Bone marrow (tissue), 2 donors: ENCODE measurements around the gene KLHDC1.

Source experiments
- DNase-seq, 2 donors: peaks; one replicate each; lab custom pipeline; 2025; lab: John Stamatoyannopoulos, UW

Gene KLHDC1

DNA sequence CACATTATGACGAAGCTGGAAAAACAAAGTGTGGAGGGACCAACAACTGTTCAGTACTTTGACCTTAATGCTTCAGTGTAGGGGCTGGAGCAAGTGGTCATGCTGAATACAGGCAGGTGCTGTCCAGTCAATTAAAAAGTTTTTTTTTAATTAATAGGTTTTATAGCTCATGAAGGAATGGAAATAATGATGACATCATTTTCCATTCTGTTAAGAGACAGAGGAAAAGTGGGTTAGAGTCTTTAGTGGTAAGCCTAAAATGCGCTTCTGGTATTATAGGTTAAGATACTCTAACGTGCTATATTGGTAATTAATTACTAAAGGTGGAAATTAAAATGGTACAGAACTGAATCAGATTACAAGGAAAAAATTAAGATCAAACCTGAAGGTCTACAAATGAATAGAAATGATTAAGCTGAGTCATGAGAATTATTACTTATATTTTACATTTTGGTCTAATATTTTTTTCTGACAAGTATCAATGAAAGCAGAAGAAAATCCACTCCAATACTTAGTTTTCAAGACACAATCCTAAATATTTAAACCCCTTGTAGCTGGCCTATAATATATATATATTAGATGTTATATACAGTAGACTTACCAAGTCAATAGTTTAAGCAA lies 90.6 kb downstream of the KLHDC1 start:
- DNase-seq, result no peak

DNA sequence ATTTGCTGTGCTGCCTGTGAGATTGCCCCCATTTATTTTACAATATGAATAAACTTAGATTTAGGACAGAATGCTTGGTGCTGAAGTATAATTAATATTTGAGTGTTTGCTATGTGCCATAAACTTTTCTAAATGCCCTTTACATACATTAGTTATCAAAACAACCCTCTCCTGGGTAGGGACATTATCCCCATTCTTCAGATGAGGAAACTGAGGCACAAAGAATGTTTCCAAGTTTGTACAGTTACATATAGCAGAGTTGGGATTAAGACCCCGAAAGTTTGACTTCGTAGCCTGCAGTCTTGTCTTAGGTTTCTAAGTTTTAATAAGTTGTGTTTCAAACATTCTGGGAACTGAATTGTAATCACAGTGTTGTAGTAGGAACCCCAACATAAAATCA lies 93.4 kb downstream of the KLHDC1 start:
- DNase-seq, result no peak

DNA sequence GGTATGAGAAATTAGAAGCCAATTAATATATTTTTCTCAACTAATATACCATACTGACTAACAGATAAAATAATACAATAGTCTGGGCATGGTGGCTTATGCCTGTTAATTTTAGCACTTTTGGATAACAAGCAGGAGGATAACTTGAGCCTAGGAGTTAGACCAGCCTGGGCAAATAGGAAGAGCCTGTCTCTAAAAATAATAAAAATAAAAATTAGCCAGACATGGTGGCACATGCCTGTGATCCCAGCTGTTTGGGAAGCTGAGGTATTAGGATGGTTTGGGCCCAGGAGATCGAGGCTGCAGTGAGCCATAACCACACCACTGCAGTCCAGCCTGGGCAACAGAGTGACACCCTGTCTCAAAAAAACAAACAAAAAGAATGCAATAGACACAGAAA lies 99.7 kb downstream of the KLHDC1 start:
- DNase-seq, result no peak

DNA sequence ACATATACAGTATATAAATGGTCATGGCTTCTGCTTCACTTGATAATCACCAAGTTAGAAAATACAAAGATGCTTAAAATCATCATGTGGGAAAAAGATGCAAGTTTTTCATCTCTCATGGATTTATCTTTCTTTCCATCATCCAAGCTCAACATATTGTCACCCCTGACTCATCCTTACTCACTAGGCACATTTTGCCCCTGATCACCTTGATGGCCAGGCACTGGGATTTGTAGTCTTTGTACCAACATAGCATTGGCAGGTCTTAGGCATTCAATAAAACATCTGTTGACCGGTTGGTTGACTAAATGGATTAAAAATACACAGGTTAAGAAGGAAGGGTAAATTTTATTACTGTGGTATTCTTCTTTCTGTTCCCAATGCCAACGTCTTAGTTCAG lies 103.1 kb downstream of the KLHDC1 start:
- DNase-seq, result no peak
